Measurements from ENCODE around the gene CSNK1G3.

DNA sequence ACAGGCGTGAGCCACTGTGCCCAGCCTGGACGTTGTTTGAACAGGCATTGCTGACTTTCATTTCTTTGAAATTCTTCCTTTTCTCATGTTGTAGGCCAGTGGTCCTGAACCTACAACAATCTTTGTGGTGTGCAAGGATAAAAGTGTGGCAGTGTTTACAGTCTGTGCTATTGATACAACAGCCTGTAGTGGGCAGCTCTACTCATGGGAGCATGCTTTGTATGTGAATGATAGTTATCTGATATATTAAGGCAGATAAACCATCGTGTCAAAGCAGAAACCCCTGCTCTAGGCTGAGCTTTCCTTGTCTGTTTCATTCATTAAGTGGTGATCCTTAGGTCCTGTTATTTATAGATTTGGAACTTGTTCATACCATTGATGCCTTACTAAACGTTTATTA is 42.6 kb downstream of the CSNK1G3 start:
- TF ChIP-seq, protein P1, sequence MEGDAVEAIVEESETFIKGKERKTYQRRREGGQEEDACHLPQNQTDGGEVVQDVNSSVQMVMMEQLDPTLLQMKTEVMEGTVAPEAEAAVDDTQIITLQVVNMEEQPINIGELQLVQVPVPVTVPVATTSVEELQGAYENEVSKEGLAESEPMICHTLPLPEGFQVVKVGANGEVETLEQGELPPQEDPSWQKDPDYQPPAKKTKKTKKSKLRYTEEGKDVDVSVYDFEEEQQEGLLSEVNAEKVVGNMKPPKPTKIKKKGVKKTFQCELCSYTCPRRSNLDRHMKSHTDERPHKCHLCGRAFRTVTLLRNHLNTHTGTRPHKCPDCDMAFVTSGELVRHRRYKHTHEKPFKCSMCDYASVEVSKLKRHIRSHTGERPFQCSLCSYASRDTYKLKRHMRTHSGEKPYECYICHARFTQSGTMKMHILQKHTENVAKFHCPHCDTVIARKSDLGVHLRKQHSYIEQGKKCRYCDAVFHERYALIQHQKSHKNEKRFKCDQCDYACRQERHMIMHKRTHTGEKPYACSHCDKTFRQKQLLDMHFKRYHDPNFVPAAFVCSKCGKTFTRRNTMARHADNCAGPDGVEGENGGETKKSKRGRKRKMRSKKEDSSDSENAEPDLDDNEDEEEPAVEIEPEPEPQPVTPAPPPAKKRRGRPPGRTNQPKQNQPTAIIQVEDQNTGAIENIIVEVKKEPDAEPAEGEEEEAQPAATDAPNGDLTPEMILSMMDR (IDR thresholded peaks at IDR 0.05), result no peak
- TF ChIP-seq POLR2A (IDR thresholded peaks at IDR 0.05; ENCODE audit: low read depth), result no peak
- TF ChIP-seq EP300 (IDR thresholded peaks at IDR 0.05), result no peak

Data from esophagus muscularis mucosa (tissue), 4 donors.